K562 (cell line): ENCODE results near the gene BTBD3. TPM values are rescaled to one million over a fixed set of nuclear protein-coding genes. Genes with fewer than 3 reads are reported as not detected.

ENCODE experiments used
- ATAC-seq: fragments of 200-7000 bp; cut with Tn5 transposase; 3 replicates; pipeline ENCODE4 v1.9.1; 2020; ENCODE audit warnings: moderate library complexity
- BruUV-seq: library from RNA; stranded (reverse); fragments of 400-500 nt; replicated peaks from 2 replicates; lab custom pipeline; 2021; lab: Mats Ljungman, UMichigan
- CTCF ChIA-PET: fragments of 300-600 bp; formaldehyde crosslinking; extraction: SDS; loops from one replicate; lab custom pipeline; 2021; ENCODE audit warnings: low intra/inter-chr PET ratio; lab: Yijun Ruan, JAX
- POLR2A ChIA-PET: fragments of 300-600, 350-650 bp; sonication (Branson Sonifier 250); formaldehyde crosslinking; extraction: SDS; loops from one replicate; lab custom pipeline; 2021; ENCODE audit warnings: antibody characterized with exemption, inconsistent platforms; lab: Yijun Ruan, JAX
- DNase-seq, 4 experiments: peaks; one replicate each; pipeline versions ENCODE4 v3.0.0 to v3.0.0-alpha.2; 2011 to 2018; ENCODE audit warnings: low spot score in 3 of 4, mixed read lengths in 3 of 4; ENCODE audit errors: extremely low read depth in 1 of 4
- FAIRE-seq: peaks from 2 replicates; lab custom pipeline; 2011; peaks lifted over from hg19 to GRCh38; lab: Jason Lieb, UNC
- H2AFZ ChIP-seq: 2 replicates; pipeline ENCODE4 v1.6.0; 2011; ENCODE audit warnings: low read depth, low read length, control low read depth, inconsistent platforms
- H3K27ac ChIP-seq: fragments of 200-600 bp; 3 replicates; pipeline ENCODE4 v1.8.0; 2011; ENCODE audit warnings: low read depth, mild to moderate bottlenecking, control low read depth, inconsistent platforms, low read length, moderate library complexity, mixed read lengths; ENCODE audit errors: extremely low read depth
- H3K27me3 ChIP-seq, 2 experiments: fragments of 300-600 bp in 1 of 2; 2 replicates in 1 of 2; 3 replicates in 1 of 2; pipeline versions ENCODE4 v1.6.0 to v1.8.0; 2011; ENCODE audit warnings: inconsistent platforms in 2 of 2, low read length in 2 of 2, mild to moderate bottlenecking in 1 of 2, mixed read lengths in 1 of 2, moderate library complexity in 1 of 2; ENCODE audit not compliant: control insufficient read depth in 2 of 2, insufficient read depth in 2 of 2
- H3K36me3 ChIP-seq: fragments of 300-600 bp; 3 replicates; pipeline ENCODE4 v1.8.0; 2011; ENCODE audit warnings: mild to moderate bottlenecking, low read length, inconsistent platforms; ENCODE audit not compliant: control insufficient read depth, insufficient read depth
- H3K4me1 ChIP-seq, 2 experiments: fragments of 200-600 bp in 1 of 2; replicated peaks in 1 of 2; 2 replicates in 1 of 2; 3 replicates in 1 of 2; pipeline versions ENCODE4 v1.5.1 to v1.8.0; 2011; ENCODE audit warnings: inconsistent platforms in 2 of 2, low read length in 2 of 2, mild to moderate bottlenecking in 1 of 2, mixed read lengths in 1 of 2, moderate library complexity in 1 of 2; ENCODE audit not compliant: control insufficient read depth in 2 of 2, insufficient read depth in 2 of 2
- H3K4me2 ChIP-seq: 2 replicates; pipeline ENCODE4 v1.6.1; 2011; ENCODE audit warnings: low read length, control low read depth, inconsistent platforms, mixed read lengths; ENCODE audit not compliant: insufficient read depth
- H3K4me3 ChIP-seq: fragments of 200-600 bp; sonication (generic), shearing (Covaris generic); 2 replicates; pipeline ENCODE4 v1.5.1; 2016; ENCODE audit warnings: control low read depth, inconsistent platforms
- H3K79me2 ChIP-seq: fragments of 200-600 bp; 3 replicates; pipeline ENCODE4 v1.8.0; 2011; ENCODE audit warnings: low read length, inconsistent platforms; ENCODE audit not compliant: control insufficient read depth, insufficient read depth
- H3K9ac ChIP-seq, 2 experiments: 2 replicates each; pipeline versions ENCODE4 v1.6.0 to v1.6.1; 2011; ENCODE audit warnings: low read depth in 2 of 2, low read length in 2 of 2, control low read depth in 1 of 2, inconsistent platforms in 1 of 2, mild to moderate bottlenecking in 1 of 2, mixed read lengths in 1 of 2; ENCODE audit not compliant: insufficient read depth in 1 of 2
- H3K9me1 ChIP-seq: one replicate; pipeline ENCODE4 v1.6.0; 2011; ENCODE audit warnings: inconsistent platforms, mild to moderate bottlenecking, low read length, moderate library complexity; ENCODE audit not compliant: control insufficient read depth, insufficient read depth
- H3K9me3 ChIP-seq: replicated peaks from 2 replicates; pipeline ENCODE4 v1.5.1; 2011; ENCODE audit warnings: low read depth, low read length, inconsistent platforms; ENCODE audit not compliant: control insufficient read depth, insufficient read depth
- H4K20me1 ChIP-seq: replicated peaks from 2 replicates; pipeline ENCODE4 v1.6.1; 2011; ENCODE audit warnings: low read length, inconsistent platforms, mixed read lengths; ENCODE audit not compliant: control insufficient read depth, insufficient read depth
- ATF1 ChIP-seq, 2 experiments: fragments of 450-650 bp in 1 of 2; IDR thresholded peaks; 2 replicates each; pipeline ENCODE4 v1.6.1; 2016; ENCODE audit warnings: missing compliant biosample characterization in 1 of 2, missing genetic modification characterization in 1 of 2
- DIDO1 ChIP-seq: fragments of 450-650 bp; IDR thresholded peaks from 2 replicates; pipeline ENCODE4 v1.6.1; 2016; ENCODE audit warnings: low read depth, missing biosample characterization, missing genetic modification characterization
- HNRNPLL ChIP-seq: fragments of 200-400 bp; formaldehyde crosslinking; IDR thresholded peaks from 2 replicates; pipeline ENCODE4 v1.6.1; 2017; ENCODE audit warnings: low read length, low read depth, mild to moderate bottlenecking; ENCODE audit not compliant: poor library complexity, severe bottlenecking
- NELFE ChIP-seq: IDR thresholded peaks from 2 replicates; pipeline ENCODE4 v1.6.1; 2011; ENCODE audit warnings: mild to moderate bottlenecking; ENCODE audit not compliant: insufficient read depth, insufficient read length
- NFRKB ChIP-seq: fragments of 450-650 bp; IDR thresholded peaks from 2 replicates; pipeline ENCODE4 v1.6.1; 2016; ENCODE audit warnings: low read depth
- PTBP1 ChIP-seq: fragments of 200-400 bp; formaldehyde crosslinking; IDR thresholded peaks from 2 replicates; pipeline ENCODE4 v1.6.1; 2017; ENCODE audit warnings: low read depth, low read length
- RFX1 ChIP-seq: fragments of 450-650 bp; IDR thresholded peaks from 2 replicates; pipeline ENCODE4 v1.6.1; 2016; ENCODE audit warnings: mild to moderate bottlenecking, moderate library complexity
- U2AF1 ChIP-seq: fragments of 200-400 bp; formaldehyde crosslinking; optimal IDR thresholded peaks from 2 replicates; pipeline ENCODE3; 2017; ENCODE audit warnings: mild to moderate bottlenecking, low read depth, low read length, moderate library complexity
- ZKSCAN1 ChIP-seq: fragments of 150-350 bp; IDR thresholded peaks from 2 replicates; pipeline ENCODE4 v1.6.1; 2016; ENCODE audit warnings: low read depth, low read length
- ZNF431 ChIP-seq: sonication (generic); formaldehyde crosslinking; IDR thresholded peaks from 2 replicates; pipeline ENCODE4 v1.8.0; 2022; ENCODE audit warnings: mild to moderate bottlenecking, missing genetic modification reagents
- WGBS: fragments of 100-300 bp; shearing (Covaris generic); methylation state at CpG from one replicate; pipeline ENCODE4 v1.1.6; 2016; ENCODE audit warnings: low coverage, mixed read lengths; ENCODE audit not compliant: insufficient coverage; ENCODE audit errors: missing lambda C conversion rate; 5-methylcytosine and 5-hydroxymethylcytosine counted together
- in situ Hi-C: fragments of 300-500 bp; cut with MboI; formaldehyde crosslinking; loops from 4 replicates; pipeline ENCODE4 v1.15.0; 2018; ENCODE audit warnings: inconsistent platforms, mixed read lengths
- intact Hi-C: fragments of 100-400 bp; cut with micrococcal nuclease; formaldehyde crosslinking; loops from 2 replicates; pipeline ENCODE4 v1.14.2; 2022
- polyA plus RNA-seq, 8 experiments: library from polyadenylated mRNA; depleted of rRNA in 4 of 8; stranded (reverse) in 5 of 8; unstranded in 3 of 8; fragments of >200 nt; fragmentation: Nextera tagmentation in 2 of 8; fragmentation: Illumina TruSeq in 1 of 8; extraction: Ambion mirVana in 2 of 8; extraction: Trizol in 1 of 8; gene quantifications; 2 replicates each; pipeline versions ENCODE4 v1.2.1 to v1.2.3, GENCODE V29; 2011 to 2014; ENCODE audit warnings: inconsistent platforms in 1 of 8, missing spikeins in 1 of 8
- total RNA-seq, 7 experiments: library from RNA; depleted of rRNA in 6 of 7; stranded (reverse); fragments of >200 nt in 6 of 7; fragmentation: Illumina TruSeq in 2 of 7; extraction: Trizol in 2 of 7; gene quantifications; 2 replicates each; pipeline versions ENCODE4 v1.2.1 to v1.2.3, GENCODE V29; 2011 to 2021; ENCODE audit warnings: low replicate concordance in 1 of 7
- TF ChIP-seq, protein P1 (sequence below): fragments of 250-450 bp; sonication (Bioruptor Pico); IDR thresholded peaks from 2 replicates; pipeline ENCODE4 v1.8.0; 2022; ENCODE audit warnings: moderate library complexity, mild to moderate bottlenecking, inconsistent platforms
- TF ChIP-seq, protein P2 (sequence below): fragments of 200-800 bp; sonication (Bioruptor generic); IDR thresholded peaks from 2 replicates; pipeline ENCODE4 v1.6.1; 2017; ENCODE audit warnings: missing genetic modification characterization, missing compliant biosample characterization
- TF ChIP-seq, protein P3 (sequence below): sonication (generic); formaldehyde crosslinking; IDR thresholded peaks from 2 replicates; pipeline ENCODE4 v1.8.0; 2022; ENCODE audit warnings: mild to moderate bottlenecking, low read depth, missing genetic modification reagents

Gene BTBD3
- total and polyA plus RNA-seq, 9 of the 15 experiments (the other 6 are each of a cell fraction or from before 2014, with no cell fraction given), result 1.8 to 11.4 (median 6.4) TPM

DNA sequence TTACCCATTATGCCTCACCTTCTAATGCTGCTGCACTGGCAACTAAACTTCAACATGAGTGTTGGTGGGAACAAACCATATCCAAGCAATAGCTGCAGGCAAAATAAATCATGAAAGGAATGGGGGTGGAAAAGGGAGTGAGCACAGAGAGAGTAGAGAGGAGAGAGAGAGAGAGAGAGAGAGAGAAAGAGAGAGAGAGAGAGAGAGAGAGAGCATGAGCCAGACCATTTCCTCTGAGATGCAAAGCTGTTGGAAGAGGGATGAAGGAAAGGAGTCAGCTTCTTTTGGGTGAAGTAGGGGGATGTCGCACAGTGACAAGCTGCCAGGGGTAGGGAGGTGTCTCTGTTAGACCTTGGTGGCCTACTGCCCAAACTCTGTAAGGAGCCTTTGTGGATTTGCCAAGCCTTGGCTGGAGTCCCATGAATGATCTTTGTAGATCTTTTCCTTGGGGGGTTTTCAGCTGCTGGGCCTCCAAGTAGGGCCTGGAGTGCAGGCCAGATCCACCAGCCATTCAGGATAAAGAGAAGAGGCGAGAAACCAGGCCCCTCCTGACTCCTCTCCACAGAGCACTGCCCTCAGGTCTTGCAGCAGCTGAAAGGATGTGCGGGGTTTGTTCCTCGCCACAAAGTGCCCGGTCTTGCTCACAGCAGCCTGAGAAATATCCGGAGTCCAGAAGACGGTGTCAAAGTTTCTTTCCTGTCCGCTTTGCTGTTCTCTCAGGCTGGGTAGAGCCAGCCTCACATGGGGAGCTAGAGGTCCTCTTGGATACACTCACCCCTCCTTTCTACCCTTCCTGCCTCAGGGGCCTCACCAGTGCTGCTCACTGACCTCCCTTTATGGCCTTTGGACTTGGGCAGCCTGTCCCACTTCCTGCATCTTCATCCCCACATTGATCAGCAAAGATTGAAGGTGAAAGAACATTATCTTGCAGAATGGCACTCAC lies 17.8 kb downstream of the BTBD3 start:
- no peak for DNase-seq
- Histone ChIP-seq H4K20me1 (no peaks in the 10 kb centered on the region), H3K27ac (no peak overlapping the region), H2AFZ (no peak overlapping the region), H3K9ac (no peak overlapping the region), H3K4me1 (no peaks in the 10 kb centered on the region), H3K9me3 (no peaks in the 10 kb centered on the region), H3K4me3 (no peak overlapping the region), H3K36me3 (no peaks in the 10 kb centered on the region), H3K79me2 (no peaks in the 10 kb centered on the region), H3K4me2 (no peak overlapping the region), H3K27me3 (no peaks in the 10 kb centered on the region), H3K9me1 (no peaks in the 10 kb centered on the region)
- no TSS peak for BruUV-seq
- in situ Hi-C loops (no loop called here), intact Hi-C loops (no loop called here)
- no peak for TF ChIP-seq ATF1 (CRISPR knock-in tag; IDR thresholded peaks at IDR 0.05)
- no peak for TF ChIP-seq ATF1 (tag; IDR thresholded peaks at IDR 0.05)
- TF ChIP-seq, protein P1, sequence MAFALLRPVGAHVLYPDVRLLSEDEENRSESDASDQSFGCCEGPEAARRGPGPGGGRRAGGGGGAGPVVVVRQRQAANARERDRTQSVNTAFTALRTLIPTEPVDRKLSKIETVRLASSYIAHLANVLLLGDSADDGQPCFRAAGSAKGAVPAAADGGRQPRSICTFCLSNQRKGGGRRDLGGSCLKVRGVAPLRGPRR (CRISPR knock-in tag), result no peak
- no peak for TF ChIP-seq NFRKB
- no peak for TF ChIP-seq DIDO1 (tag)
- TF ChIP-seq, protein P2, sequence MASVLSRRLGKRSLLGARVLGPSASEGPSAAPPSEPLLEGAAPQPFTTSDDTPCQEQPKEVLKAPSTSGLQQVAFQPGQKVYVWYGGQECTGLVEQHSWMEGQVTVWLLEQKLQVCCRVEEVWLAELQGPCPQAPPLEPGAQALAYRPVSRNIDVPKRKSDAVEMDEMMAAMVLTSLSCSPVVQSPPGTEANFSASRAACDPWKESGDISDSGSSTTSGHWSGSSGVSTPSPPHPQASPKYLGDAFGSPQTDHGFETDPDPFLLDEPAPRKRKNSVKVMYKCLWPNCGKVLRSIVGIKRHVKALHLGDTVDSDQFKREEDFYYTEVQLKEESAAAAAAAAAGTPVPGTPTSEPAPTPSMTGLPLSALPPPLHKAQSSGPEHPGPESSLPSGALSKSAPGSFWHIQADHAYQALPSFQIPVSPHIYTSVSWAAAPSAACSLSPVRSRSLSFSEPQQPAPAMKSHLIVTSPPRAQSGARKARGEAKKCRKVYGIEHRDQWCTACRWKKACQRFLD (CRISPR knock-in tag), result no peak
- TF ChIP-seq RFX1, result no peak
- no peak for TF ChIP-seq ZNF431
- TF ChIP-seq U2AF1, result no peak
- no peak for TF ChIP-seq HNRNPLL
- TF ChIP-seq, protein P3, sequence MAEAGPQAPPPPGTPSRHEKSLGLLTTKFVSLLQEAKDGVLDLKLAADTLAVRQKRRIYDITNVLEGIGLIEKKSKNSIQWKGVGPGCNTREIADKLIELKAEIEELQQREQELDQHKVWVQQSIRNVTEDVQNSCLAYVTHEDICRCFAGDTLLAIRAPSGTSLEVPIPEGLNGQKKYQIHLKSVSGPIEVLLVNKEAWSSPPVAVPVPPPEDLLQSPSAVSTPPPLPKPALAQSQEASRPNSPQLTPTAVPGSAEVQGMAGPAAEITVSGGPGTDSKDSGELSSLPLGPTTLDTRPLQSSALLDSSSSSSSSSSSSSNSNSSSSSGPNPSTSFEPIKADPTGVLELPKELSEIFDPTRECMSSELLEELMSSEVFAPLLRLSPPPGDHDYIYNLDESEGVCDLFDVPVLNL (CRISPR knock-in tag), result no peak
- TF ChIP-seq PTBP1, result no peak
- TF ChIP-seq ZKSCAN1, result no peak
- no peak for TF ChIP-seq NELFE
- FAIRE-seq, result no peak
- CTCF ChIA-PET, result no interaction called here
- ATAC-seq, result no peak
- POLR2A ChIA-PET, result no interaction called here
- 0% methylated on average over 5 of the region's 8 CpGs for WGBS
